ENCODE results near the gene TEX13C. TPM values are rescaled to one million over a fixed set of nuclear protein-coding genes. Genes with fewer than 3 reads are reported as not detected.

TEX13C gene
- total RNA-seq, 1 donor from 2014 or later = not detected

GRCh38 chrX:125291124-125291523, 28.5 kb upstream of the TEX13C start:
- intact Hi-C loops (cut with DNase I) = no loop called here
- Histone ChIP-seq H3K4me3 (no peak overlapping the region), H3K36me3 (no peaks in the 10 kb centered on the region), H3K4me1 (no peaks in the 10 kb centered on the region), H3K27ac (no peak overlapping the region), H3K27me3 (no peaks in the 10 kb centered on the region), H3K9me3 (no peaks in the 10 kb centered on the region)
- ATAC-seq (no peak), DNase-seq (no peak)
- TF ChIP-seq CTCF (IDR thresholded peaks at IDR 0.05) = no peak

- intact Hi-C loops (cut with DNase I) = no loop called here
- Histone ChIP-seq H3K4me1 (no peaks in the 10 kb centered on the region), H3K27me3 (no peaks in the 10 kb centered on the region), H3K27ac (no peak overlapping the region), H3K36me3 (no peaks in the 10 kb centered on the region), H3K4me3 (no peak overlapping the region), H3K9me3 (no peaks in the 10 kb centered on the region)
- ATAC-seq = no peak
- TF ChIP-seq CTCF (IDR thresholded peaks at IDR 0.05) = no peak
- no peak for DNase-seq
These were observed 25.6 kb upstream of the TEX13C start for GRCh38 chrX:125293850-125294780.

DNA sequence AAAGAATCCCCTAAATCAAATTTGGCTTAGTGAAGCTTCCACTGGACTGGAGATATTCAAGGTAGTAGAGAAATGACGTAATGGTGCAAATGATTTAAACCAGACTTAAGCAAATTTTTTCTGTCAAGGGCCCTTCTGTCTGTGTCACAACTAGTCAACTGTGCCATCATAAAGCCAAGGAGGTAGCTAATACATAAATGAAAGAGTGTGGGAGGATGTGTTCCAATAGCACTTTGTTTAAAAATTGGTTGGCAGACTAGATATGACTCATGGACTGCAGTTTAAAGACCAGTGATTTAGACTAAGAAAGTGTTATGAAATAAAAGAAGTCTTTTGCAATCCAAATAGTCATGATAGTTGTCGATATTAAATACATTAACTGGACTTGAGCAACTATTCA, 24.3 kb upstream of the TEX13C start:
- no peaks in the 10 kb centered on the region for H3K4me1 ChIP-seq
- no peak overlapping the region for H3K4me3 ChIP-seq
- no peaks in the 10 kb centered on the region for H3K27me3 ChIP-seq
- no peak overlapping the region for H3K27ac ChIP-seq
- intact Hi-C loops (cut with DNase I) = no loop called here
- H3K36me3 ChIP-seq = no peaks in the 10 kb centered on the region
- TF ChIP-seq CTCF (IDR thresholded peaks at IDR 0.05) = no peak
- H3K9me3 ChIP-seq = no peaks in the 10 kb centered on the region
- DNase-seq (no peak), ATAC-seq (no peak)

DNA sequence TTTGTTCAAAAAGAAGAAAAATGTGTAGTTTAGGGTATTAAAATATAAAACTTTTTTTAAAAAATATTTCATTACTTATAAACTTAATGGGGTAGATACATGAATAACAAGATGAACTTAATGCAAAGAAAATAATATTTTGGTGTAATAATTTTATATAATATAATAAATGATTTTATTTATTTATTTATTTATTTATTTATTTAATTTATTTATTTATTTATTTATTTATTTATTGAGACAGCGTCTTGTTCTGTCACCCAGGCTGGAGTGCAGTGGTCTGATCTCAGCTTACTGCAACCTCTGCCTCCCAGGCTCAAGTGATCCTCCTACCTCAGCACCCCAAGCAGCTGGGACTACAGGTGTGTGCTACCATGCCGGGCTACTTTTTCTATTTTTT, 20.8 kb upstream of the TEX13C start:
- no peaks in the 10 kb centered on the region for H3K9me3 ChIP-seq
- TF ChIP-seq CTCF (IDR thresholded peaks at IDR 0.05) = no peak
- H3K4me1 ChIP-seq = no peaks in the 10 kb centered on the region
- DNase-seq = no peak
- H3K27me3 ChIP-seq = no peaks in the 10 kb centered on the region
- intact Hi-C loops (cut with DNase I) = no loop called here
- H3K27ac ChIP-seq = no peak overlapping the region
- no peak for ATAC-seq
- H3K4me3 ChIP-seq = no peak overlapping the region
- H3K36me3 ChIP-seq = no peaks in the 10 kb centered on the region

DNA sequence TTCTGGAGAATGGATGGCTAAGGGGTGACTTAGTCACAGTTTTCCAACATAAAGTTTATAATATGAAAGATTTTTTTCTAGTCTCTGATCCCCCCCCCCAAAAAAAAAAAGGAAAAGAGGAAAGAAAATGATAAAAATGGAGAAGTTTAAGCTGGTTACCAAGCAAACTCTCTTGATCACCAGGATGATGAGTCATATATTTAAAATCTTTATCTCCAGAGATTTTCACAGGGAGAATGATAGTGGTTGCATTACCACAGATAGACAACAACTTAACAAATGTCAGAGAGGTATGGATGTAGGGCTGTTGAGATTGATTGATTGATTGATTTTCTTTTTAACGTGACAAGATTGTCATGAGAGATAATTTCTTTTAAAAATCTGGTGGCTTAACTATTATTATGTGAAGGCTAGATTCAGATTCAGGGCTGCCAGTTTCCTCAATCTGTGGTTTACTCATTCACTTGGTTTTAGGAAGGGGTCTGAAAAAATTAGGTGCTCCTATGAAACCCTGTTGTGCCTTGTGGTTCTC, 13.3 kb upstream of the TEX13C start:
- DNase-seq (no peak), ATAC-seq (no peak)
- intact Hi-C loops (cut with DNase I) = no loop called here
- Histone ChIP-seq H3K4me1 (no peaks in the 10 kb centered on the region), H3K27me3 (no peaks in the 10 kb centered on the region), H3K9me3 (no peaks in the 10 kb centered on the region), H3K36me3 (no peaks in the 10 kb centered on the region), H3K27ac (no peak overlapping the region), H3K4me3 (no peak overlapping the region)
- no peak for TF ChIP-seq CTCF (IDR thresholded peaks at IDR 0.05)
